Esophagus squamous epithelium (tissue), 4 donors: ENCODE data around the gene CRADD.

Source experiments
- POLR2A ChIP-seq, 4 donors: fragments of 450-650 bp; IDR thresholded peaks; one replicate each; pipeline ENCODE4 v1.6.1; 2017; ENCODE audit warnings: antibody characterized with exemption in 4 of 4, mild to moderate bottlenecking in 4 of 4, moderate library complexity in 3 of 4
- TF ChIP-seq, protein P1 (sequence below), 6 experiments: fragments of 450-650 bp in 4 of 6; fragments of 200-600 bp in 2 of 6; sonication (generic) in 2 of 6; IDR thresholded peaks; one replicate each; pipeline ENCODE4 v1.5.1; 2016 to 2019; ENCODE audit warnings: antibody characterized with exemption in 6 of 6, mild to moderate bottlenecking in 4 of 6, moderate library complexity in 4 of 6

GRCh38 chr12:93868771-93869170, 191.6 kb downstream of the CRADD start:
- TF ChIP-seq, protein P1, sequence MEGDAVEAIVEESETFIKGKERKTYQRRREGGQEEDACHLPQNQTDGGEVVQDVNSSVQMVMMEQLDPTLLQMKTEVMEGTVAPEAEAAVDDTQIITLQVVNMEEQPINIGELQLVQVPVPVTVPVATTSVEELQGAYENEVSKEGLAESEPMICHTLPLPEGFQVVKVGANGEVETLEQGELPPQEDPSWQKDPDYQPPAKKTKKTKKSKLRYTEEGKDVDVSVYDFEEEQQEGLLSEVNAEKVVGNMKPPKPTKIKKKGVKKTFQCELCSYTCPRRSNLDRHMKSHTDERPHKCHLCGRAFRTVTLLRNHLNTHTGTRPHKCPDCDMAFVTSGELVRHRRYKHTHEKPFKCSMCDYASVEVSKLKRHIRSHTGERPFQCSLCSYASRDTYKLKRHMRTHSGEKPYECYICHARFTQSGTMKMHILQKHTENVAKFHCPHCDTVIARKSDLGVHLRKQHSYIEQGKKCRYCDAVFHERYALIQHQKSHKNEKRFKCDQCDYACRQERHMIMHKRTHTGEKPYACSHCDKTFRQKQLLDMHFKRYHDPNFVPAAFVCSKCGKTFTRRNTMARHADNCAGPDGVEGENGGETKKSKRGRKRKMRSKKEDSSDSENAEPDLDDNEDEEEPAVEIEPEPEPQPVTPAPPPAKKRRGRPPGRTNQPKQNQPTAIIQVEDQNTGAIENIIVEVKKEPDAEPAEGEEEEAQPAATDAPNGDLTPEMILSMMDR (IDR thresholded peaks at IDR 0.05) = no peak
- no peak for TF ChIP-seq POLR2A (IDR thresholded peaks at IDR 0.05)
